Smooth muscle cell (in vitro differentiated cells): ENCODE measurements around the gene ODAD4. TPM values are rescaled to one million over a fixed set of nuclear protein-coding genes. Genes with fewer than 3 reads are reported as not detected.
"Not testable (repeated sequence)": the region's sequence is repeated elsewhere in the genome, so short reads cannot be mapped to it uniquely, and the experiment has no call there.

Experiments
- DNase-seq: peaks from one replicate; lab custom pipeline; 2025; ENCODE audit not compliant: unreplicated experiment; lab: John Stamatoyannopoulos, UW
- H2AFZ ChIP-seq: fragments of 200-600 bp; sonication (generic); 2 replicates; pipeline ENCODE4 v1.6.0; 2016; ENCODE audit warnings: antibody characterized with exemption, low read depth, mild to moderate bottlenecking
- H3F3A ChIP-seq: fragments of 200-600 bp; sonication (generic); 2 replicates; pipeline ENCODE4 v1.6.0; 2017; ENCODE audit warnings: antibody characterized with exemption, low read depth
- H3K27ac ChIP-seq: fragments of 200-600 bp; sonication (generic); 2 replicates; pipeline ENCODE4 v1.5.1; 2016; ENCODE audit warnings: low read depth, mild to moderate bottlenecking
- H3K27me3 ChIP-seq: fragments of 200-600 bp; sonication (generic); 2 replicates; pipeline ENCODE4 v1.6.1; 2016; ENCODE audit warnings: low read depth, mild to moderate bottlenecking
- H3K36me3 ChIP-seq: fragments of 200-600 bp; sonication (generic); 2 replicates; pipeline ENCODE4 v1.5.1; 2016; ENCODE audit warnings: low read depth
- H3K4me1 ChIP-seq: fragments of 200-600 bp; sonication (generic); 2 replicates; pipeline ENCODE4 v1.5.1; 2016; ENCODE audit warnings: low read depth
- H3K4me2 ChIP-seq: fragments of 200-600 bp; sonication (generic); 2 replicates; pipeline ENCODE4 v1.6.0; 2016; ENCODE audit warnings: mild to moderate bottlenecking
- H3K4me3 ChIP-seq: fragments of 200-600 bp; sonication (generic); 2 replicates; pipeline ENCODE4 v1.5.1; 2016; ENCODE audit warnings: mild to moderate bottlenecking
- H3K79me2 ChIP-seq: fragments of 200-600 bp; sonication (generic); 2 replicates; pipeline ENCODE4 v1.6.0; 2016; ENCODE audit warnings: low read depth, mild to moderate bottlenecking
- H3K9ac ChIP-seq: fragments of 200-600 bp; sonication (generic); 2 replicates; pipeline ENCODE4 v1.6.0; 2016; ENCODE audit warnings: low read depth
- H3K9me3 ChIP-seq: fragments of 200-600 bp; sonication (generic); replicated peaks from 2 replicates; pipeline ENCODE4 v1.5.1; 2016; ENCODE audit warnings: low read depth
- H4K20me1 ChIP-seq: fragments of 200-600 bp; sonication (generic); 2 replicates; pipeline ENCODE4 v1.6.0; 2016; ENCODE audit warnings: low read depth
- CTCF ChIP-seq: fragments of 200-600 bp; sonication (generic); IDR thresholded peaks from 2 replicates; pipeline ENCODE4 v1.5.1; 2017; ENCODE audit warnings: borderline replicate concordance, mild to moderate bottlenecking, antibody characterized with exemption; ENCODE audit not compliant: insufficient read depth, poor library complexity, severe bottlenecking
- WGBS: methylation state at CpG from one replicate; pipeline ENCODE4 v1.1.7; 2016; ENCODE audit warnings: low lambda C conversion rate; 5-methylcytosine and 5-hydroxymethylcytosine counted together
- polyA plus RNA-seq: library from polyadenylated mRNA; unstranded; fragments of >200 nt; fragmentation: Nextera tagmentation; extraction: Ambion mirVana; gene quantifications from 2 replicates; pipeline ENCODE4 v1.2.1, GENCODE V29; 2016
- total RNA-seq: library from RNA; depleted of rRNA; stranded (reverse); fragments of >200 nt; gene quantifications from 2 replicates; pipeline ENCODE4 v1.2.3, GENCODE V29; 2014

Gene ODAD4
- total and polyA plus RNA-seq, 2 experiments from 2014 or later: 1.5 to 3.2 TPM

- H4K20me1 ChIP-seq: no peaks in the 10 kb centered on the region
- no peak overlapping the region for H3K4me3 ChIP-seq
- no peak for TF ChIP-seq CTCF
- no peaks in the 10 kb centered on the region for H3K9me3 ChIP-seq
- peaks cover 5% of the 10 kb centered on the region for H3K4me1 ChIP-seq
- no peak overlapping the region for H3K9ac ChIP-seq
- DNase-seq: no peak
- H3K4me2 ChIP-seq: no peak overlapping the region
- no peaks in the 10 kb centered on the region for H3K27me3 ChIP-seq
- H3K27ac ChIP-seq: no peak overlapping the region
- H3F3A ChIP-seq: peaks cover 8% of the 10 kb centered on the region
- no peaks in the 10 kb centered on the region for H3K36me3 ChIP-seq
- H2AFZ ChIP-seq: no peak overlapping the region
- WGBS: 95% methylated on average over 7 of the region's 7 CpGs
- H3K79me2 ChIP-seq: peaks cover 6% of the 10 kb centered on the region
These were observed 4.3 kb upstream of the ODAD4 start for GRCh38 chr17:41925991-41926590.

GRCh38 chr17:41928693-41929251 lies 1.6 kb upstream of the ODAD4 start:
- no peaks in the 10 kb centered on the region for H3K27me3 ChIP-seq
- H3K9ac ChIP-seq: no peak overlapping the region
- 82% methylated on average over 6 of the region's 6 CpGs for WGBS
- peak overlapping the region; percentile 87 for H3K27ac ChIP-seq
- peaks cover 8% of the 10 kb centered on the region for H3F3A ChIP-seq
- peak overlapping the region; percentile 87 for H3K4me2 ChIP-seq
- H4K20me1 ChIP-seq: no peaks in the 10 kb centered on the region
- peaks cover 5% of the 10 kb centered on the region for H3K4me1 ChIP-seq
- no peaks in the 10 kb centered on the region for H3K9me3 ChIP-seq
- TF ChIP-seq CTCF: no peak
- H3K79me2 ChIP-seq: peaks cover 6% of the 10 kb centered on the region
- H3K4me3 ChIP-seq: no peak overlapping the region
- no peak for DNase-seq
- H2AFZ ChIP-seq: no peak overlapping the region
- no peaks in the 10 kb centered on the region for H3K36me3 ChIP-seq

GRCh38 chr17:41930833-41931156 lies 378 bp downstream of the ODAD4 start:
- not testable (repeated sequence) for H3K4me1 ChIP-seq, H3K9me3 ChIP-seq, DNase-seq, H3F3A ChIP-seq, H3K36me3 ChIP-seq, H4K20me1 ChIP-seq, H3K27me3 ChIP-seq, H3K79me2 ChIP-seq
- peak overlapping the region; percentile 89 for H3K9ac ChIP-seq
- H3K4me2 ChIP-seq: peak overlapping the region; percentile 87
- peak overlapping the region; percentile 87 for H3K27ac ChIP-seq
- WGBS: 59% methylated on average over 16 of the region's 18 CpGs
- peak overlapping the region; percentile 83 for H2AFZ ChIP-seq
- peak overlapping the region; percentile 67 for H3K4me3 ChIP-seq

GRCh38 chr17:41931715-41932114 lies 1.3 kb downstream of the ODAD4 start:
- H3K36me3 ChIP-seq, H2AFZ ChIP-seq, H3K4me2 ChIP-seq, H3F3A ChIP-seq, H3K27me3 ChIP-seq, H3K4me1 ChIP-seq, H3K4me3 ChIP-seq, H3K27ac ChIP-seq, H4K20me1 ChIP-seq, H3K9ac ChIP-seq, H3K9me3 ChIP-seq, DNase-seq, H3K79me2 ChIP-seq: not testable (repeated sequence)
- 95% methylated on average over 4 of the region's 4 CpGs for WGBS
